GM10847 (cell line): ENCODE data around the gene C12orf60.

Experiments used
- POLR2A ChIP-seq: IDR thresholded peaks from 2 replicates; pipeline ENCODE4 v1.6.1; 2011; ENCODE audit not compliant: insufficient read length; ENCODE audit errors: extremely low read depth

The C12orf60 gene, protein sequence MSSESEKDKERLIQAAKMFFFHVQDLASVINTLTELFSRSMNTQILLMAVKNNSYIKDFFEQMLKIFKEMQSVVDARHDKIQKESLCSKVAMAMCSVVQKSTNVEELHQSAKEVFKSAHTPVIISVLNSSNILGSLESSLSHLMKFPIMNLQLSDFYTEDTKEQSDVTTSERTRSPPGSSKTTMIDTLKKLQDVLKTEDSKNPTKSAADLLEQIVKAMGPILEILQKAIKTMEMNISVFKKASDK

DNA sequence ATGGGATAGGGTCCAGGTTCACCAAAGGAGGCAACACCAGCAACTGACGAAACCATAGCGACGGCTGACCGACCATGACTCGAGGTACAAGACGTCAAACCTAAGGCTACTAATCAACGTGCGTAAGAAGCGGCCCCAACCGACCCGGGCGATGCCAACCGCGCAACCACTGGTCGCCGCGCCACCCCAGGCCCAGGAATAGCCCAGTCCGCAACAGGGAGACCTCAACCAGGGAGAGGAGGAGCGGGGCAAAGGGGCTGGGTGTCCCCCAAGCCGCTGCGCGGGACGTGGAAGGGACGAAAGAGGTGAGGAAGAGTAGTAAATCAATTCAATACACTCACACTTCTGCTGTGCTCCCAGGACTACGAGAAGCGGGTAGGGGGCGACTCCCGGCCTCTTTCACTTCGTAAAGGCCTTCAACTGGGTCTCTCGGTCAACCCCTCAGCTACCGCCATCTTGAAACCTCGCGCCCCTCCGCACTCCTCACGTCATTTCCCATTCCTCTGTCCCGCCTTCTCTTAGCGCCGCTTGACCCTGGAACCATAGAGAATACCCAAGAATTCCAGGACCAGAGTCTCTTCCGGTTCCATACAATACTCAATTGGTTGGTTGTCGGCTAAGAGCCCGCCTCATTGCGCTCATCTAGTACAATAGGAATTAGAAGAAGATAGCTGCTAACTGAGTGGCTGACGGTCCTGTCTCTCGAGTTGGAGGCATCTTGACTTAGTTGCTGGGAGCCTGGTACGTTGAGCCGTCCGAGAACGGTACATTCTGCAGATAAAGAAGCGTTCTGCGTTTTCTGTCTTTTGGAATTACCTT, at the start of gene C12orf60, which contains the start of gene WBP11:
C12orf60 (plus strand) TSS at position 660 of the 819 bp plus-strand sequence. CDS start 19,266 bp downstream, outside the sequence.
WBP11 (minus strand) TSS at position 468 of the 819 bp plus-strand sequence. CDS start 2,095 bp downstream, outside the sequence.
- peak; percentile 59 for TF ChIP-seq POLR2A

GRCh38 chr12:14756334-14757143, 46.9 kb upstream of the C12orf60 start:
- TF ChIP-seq POLR2A: no peak

GRCh38 chr12:14765398-14765797, 38.1 kb upstream of the C12orf60 start:
- TF ChIP-seq POLR2A: no peak

DNA sequence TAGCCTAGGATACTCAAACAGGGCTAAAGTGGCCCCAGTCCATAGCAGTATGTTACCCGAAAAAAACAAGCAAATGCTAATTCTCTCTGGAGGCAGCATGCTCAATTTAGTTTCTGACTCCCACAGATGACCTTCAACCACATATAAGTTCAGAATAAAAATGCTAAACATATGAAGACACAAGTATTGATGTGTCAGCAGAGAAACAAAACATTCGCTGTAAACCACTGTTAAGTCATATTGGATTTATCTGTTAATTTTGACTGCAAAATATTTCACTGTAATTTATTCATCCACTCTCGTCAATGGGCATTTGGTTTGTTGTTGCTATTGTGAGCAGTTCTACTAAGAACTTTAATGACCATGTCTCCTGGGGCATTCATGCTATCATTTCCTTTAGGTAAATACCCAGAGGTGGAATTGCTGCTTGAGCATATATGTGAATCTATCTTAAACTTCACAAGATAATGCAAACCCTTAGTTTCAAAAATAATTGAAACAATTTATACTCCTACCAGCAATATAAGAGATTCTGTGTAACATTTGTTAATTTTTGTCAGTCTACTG, 36.7 kb upstream of the C12orf60 start:
- TF ChIP-seq POLR2A: no peak

DNA sequence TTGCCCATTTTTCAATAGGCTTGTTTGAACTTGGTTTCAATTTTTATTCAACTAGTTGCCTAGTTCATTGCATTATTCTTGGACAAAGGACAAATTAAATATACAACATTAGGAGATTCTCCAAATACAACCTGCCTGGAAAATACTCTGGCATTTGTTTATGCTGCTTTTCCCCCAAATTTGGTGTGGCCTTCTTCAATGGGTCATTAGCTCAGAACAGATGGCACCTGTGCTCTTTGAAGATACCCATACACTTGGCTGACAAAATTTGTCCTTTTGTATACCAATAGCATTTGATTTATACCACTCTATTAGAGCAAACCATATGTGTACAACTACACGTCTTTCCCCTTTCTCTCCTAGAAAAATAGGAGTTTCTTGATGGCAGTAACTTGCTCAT, 35.9 kb upstream of the C12orf60 start:
- no peak for TF ChIP-seq POLR2A

- no peak for TF ChIP-seq POLR2A
Measured at GRCh38 chr12:14768823-14769405, 34.6 kb upstream of the C12orf60 start.

- TF ChIP-seq POLR2A: no peak
Measured at GRCh38 chr12:14769466-14769968, 34.0 kb upstream of the C12orf60 start.

DNA sequence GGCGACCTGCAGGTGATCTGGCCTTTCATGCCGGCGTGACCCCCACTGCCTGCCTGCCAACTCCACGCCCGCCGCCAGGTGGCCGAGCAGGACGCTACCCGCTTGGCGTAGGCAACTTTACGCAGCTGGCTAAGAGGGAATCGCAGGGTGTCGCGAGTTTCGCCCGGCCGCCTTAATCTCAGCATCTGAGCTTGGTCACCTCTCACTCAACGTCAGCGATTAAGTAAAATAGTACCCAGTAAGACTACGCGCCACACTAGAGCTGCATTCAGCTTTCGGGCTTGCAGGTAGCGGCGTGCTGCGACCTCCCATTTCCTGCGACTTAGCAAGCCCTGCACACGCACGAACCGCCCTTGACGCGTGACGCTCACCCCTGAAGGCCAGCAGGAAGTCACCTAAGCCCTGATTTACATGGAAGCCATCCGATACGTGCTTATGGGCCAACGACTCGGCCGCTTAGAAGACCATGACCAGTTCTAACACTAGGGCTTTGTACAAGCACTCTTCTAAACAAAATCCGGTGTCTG, 33.4 kb upstream of the C12orf60 start:
- peak; percentile 86 for TF ChIP-seq POLR2A

DNA sequence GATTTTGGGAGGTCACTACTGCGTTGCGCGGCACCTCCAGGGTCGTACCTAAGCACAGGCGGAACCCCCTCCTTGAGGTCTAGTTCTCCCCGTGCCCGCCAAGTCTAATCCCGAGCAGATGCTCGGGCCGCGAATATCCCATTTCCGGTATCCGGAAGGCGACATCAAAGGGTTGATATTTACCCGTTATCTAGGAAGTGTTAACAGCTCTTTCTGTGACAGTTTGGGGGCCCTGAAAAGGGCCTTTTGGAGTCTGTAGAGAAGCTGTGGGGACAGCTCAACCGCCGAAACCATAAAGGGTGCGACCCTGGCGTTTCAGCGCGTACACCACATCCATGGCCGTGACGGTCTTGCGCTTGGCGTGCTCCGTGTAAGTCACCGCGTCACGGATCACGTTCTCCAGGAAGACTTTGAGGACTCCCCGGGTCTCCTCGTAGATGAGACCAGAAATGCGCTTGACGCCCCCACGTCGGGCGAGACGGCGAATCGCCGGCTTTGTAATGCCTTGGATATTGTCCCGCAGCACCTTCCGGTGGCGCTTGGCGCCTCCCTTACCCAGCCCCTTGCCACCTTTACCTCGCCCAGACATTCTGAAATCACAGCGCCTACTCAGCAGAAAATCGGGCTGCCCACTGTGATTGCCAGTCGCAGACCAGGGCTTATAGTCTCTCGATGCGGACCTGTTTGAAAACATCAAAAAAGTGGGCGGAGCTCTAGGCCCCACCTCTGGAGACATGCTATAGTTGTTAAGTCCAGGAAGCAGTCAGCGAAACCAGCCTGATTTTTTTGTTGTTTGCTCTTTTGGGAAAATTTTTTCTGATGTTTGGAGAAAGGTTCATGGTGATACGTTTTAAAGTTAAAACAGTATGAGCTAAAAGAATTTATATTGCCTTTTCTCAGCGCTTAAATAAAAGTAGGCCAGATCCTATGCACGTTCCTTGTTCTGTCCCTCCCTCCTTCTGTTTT, 32.7 kb upstream of the C12orf60 start:
- peak; percentile 100 for TF ChIP-seq POLR2A

- no peak for TF ChIP-seq POLR2A
Measured at GRCh38 chr12:14771651-14772137, 31.8 kb upstream of the C12orf60 start.

GRCh38 chr12:14772946-14773345, 30.5 kb upstream of the C12orf60 start:
- TF ChIP-seq POLR2A: no peak

- no peak for TF ChIP-seq POLR2A
Measured at GRCh38 chr12:14773685-14774073, 29.8 kb upstream of the C12orf60 start.

- TF ChIP-seq POLR2A: peak; percentile 85
Measured at GRCh38 chr12:14774074-14774905, 29.2 kb upstream of the C12orf60 start.
